Retina (tissue), 1 donor: ENCODE results near the gene ANO1.

Experiments
- DNase-seq: peaks from one replicate; pipeline ENCODE4 v3.0.0-alpha.2; 2016

Gene ANO1

GRCh38 chr11:70099578-70100279 is 21.6 kb downstream of the ANO1 start:
- DNase-seq: no peak

DNA sequence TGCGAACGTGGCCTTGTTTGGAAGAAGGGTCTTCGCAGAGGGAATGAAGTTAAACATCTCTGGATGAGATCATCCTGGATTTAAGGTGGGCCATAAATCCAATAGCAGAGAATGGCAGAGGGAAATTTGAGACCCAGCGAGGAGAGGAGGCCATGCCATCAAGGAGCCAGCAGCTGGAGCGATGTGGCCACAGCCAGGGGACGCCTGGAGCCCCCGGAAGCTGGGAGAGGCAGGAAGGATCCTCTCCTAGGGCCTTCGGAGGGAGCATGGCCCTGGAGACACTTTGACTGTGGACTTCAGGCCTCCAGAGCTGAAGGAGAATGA is 22.1 kb downstream of the ANO1 start:
- DNase-seq: no peak

DNA sequence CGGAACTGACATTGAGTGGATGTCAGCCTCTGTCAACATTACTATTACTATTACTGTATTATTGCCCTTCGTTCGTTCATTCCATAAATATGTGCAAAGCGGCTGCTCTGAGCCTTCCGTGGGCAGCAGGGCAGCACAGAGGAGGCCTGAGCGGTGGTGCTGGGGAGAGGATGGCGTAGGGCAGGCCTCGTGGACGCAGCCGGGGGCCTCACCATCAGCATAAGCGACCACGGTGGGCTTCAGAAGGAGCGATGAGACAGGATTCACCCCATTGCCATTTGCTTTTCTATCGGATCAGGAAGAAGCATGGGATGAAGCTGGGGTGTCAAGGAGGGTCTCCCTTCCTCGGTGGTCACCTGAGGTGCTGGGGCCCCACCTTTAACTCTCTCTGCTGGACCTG is 22.7 kb downstream of the ANO1 start:
- no peak for DNase-seq

DNA sequence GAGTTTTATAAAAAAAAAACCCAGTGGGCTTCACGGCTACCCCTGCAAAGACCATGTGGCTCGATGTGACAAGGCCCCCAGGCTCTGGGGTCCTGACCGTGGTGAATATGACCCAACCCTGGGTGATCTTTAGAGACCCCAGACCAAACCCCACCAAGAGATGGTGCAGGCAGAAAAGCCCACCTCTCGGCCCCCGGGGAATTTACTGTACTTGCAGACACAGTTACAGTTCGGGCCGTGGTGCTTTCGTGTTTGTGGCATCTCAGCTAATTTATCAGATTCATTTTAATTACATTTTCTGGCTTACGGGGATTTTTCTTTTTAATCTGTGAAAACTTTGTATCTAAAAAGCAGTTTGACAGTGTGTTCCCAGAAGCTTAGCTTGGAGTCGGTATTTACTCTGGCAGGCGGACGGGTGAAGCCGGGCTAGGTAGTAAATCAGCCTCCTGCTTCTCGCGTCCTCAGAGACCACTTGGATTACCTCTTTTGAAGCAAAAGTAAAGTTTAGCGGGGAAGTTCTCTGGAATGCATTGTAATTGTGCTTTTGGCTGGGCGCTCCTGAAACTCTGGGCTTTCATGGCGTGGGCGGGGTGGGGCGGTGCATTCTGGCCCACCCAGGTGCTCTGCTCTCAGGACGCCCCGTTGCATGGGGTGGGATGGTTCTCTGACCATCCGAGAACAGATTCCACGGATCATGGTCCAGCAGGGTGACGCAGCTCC is 25.3 kb downstream of the ANO1 start:
- DNase-seq: no peak

DNA sequence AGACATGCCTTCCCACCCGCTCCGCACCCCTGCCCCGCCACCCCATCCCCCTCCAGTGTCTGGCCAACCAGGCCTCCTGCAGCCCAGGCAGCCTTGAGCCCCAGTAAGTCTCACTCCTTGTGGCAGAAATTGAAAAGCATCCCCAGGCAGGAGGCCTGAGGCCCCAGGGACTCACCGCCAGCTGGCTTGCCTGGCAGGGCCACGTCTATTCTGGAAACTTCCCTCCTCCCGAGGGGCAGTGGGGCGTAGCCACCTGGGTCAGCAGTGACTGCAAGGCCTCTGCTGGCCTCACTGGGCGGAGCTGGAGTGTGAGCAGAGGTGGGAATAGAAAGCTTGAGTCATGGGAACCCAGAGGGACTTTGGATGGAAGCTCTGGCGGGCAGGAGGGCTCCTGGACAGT is 26.3 kb downstream of the ANO1 start:
- DNase-seq: no peak

DNA sequence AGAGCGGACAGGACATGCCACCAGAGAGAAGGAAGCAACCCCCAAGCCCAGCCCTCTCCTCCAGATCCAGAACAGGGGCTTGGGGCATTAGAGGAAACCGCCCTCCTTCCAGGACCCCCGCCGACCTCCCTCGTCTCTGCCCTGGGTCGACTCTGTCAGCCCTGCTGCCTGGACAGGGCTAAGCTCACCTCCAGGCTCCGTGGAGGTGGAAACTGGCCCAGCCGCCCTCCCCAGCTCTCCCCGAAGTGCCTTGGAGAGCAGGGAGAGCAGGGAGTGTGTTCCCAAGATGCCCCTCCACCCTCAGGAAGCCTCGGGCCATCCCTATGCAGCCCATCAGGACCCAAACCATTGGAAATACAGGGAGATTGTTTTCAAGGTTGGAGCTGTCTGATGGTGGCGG is 26.8 kb downstream of the ANO1 start:
- DNase-seq: no peak

- no peak for DNase-seq
Measured at GRCh38 chr11:70105369-70105754, 27.2 kb downstream of the ANO1 start.

- peak; percentile 80 for DNase-seq
Measured at GRCh38 chr11:70105755-70106571, 27.8 kb downstream of the ANO1 start.

- DNase-seq: no peak
Measured at GRCh38 chr11:70106757-70107156, 28.6 kb downstream of the ANO1 start.

DNA sequence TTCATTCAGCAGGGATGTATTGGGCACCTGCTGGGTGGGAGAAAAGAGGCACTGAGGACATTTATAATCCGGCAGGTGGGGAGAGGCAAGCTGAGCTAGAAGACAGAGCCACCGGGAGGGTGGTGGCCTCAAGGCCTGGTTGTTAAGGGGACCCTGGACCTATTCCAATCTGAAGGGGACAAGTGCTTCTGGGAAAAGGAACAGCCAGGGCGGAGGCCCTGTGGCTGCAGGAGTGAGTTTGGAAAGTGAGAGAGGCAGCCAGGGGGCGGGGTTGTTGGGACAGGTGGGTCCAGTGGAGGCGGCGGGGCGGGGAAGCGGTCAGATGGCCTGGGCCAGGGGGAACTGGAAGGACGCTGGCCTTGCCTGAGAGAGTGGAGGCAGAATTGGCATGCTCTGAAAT is 29.1 kb downstream of the ANO1 start:
- DNase-seq: no peak

- no peak for DNase-seq
Measured at GRCh38 chr11:70107756-70108155, 29.6 kb downstream of the ANO1 start.

DNA sequence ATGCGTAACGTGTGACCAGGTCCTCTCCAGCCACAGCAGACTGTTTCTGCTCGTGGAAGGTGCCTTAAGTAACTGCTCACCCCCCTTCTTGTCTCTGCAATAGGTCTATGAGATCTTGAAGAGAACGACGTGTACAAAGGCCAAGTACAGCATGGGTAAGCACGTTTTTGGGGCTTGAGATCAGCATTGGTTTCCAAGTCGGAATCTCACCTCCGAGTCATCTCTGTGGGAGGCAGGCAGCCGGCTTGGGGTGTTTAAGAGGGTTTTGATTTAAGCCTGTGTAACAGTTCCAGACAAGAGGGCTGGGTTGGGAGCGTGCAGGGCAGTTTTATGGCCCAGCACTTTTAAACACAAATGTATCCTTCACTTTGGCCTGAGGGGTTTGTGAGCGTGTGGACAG is 30.1 kb downstream of the ANO1 start:
- no peak for DNase-seq

DNA sequence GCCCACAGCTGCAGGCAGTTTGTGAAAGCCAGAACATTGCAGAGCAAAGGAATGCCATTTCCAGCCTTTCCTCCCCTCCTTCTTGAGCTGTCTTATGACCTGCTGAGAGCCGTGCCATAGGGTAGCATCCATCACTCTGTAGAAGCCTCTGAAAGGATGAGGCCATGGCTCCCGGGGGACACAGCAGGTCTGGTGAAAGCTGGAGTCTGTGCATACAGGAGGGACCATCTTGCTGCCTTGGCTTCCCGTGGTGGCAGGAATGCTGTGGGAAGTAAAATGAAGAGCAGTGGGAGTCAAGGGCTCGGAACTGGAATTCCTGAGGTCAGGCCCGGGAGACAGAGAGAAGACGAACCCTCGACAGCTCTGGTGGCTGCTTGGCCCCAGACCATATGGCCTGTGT is 30.9 kb downstream of the ANO1 start:
- no peak for DNase-seq

GRCh38 chr11:70109903-70110302 is 31.8 kb downstream of the ANO1 start:
- no peak for DNase-seq

DNA sequence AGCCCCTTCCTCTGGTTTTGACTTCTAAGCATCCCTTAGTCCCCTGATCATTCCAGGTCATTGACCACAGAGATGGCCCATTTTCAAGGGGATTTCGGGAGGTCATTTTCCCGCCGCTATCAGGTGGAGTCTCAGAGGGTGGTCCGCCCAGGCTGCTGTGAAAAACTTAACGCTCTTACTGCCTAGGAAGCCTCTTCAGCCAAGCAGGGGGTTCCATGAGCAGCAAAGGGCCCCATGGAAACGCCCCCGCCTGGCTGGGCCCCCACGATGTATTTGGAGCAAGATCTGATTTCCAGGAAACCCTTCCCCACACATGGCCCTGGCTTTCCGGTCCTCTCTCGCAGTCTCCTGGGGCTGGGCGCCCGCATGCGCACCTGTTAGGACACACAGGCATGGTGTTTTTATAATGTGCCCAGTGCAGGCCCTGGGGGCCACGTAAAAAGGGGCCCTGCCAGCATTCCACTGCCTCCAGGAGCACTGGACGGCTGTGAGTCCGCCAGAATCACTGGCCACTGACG is 32.5 kb downstream of the ANO1 start:
- DNase-seq: no peak

DNA sequence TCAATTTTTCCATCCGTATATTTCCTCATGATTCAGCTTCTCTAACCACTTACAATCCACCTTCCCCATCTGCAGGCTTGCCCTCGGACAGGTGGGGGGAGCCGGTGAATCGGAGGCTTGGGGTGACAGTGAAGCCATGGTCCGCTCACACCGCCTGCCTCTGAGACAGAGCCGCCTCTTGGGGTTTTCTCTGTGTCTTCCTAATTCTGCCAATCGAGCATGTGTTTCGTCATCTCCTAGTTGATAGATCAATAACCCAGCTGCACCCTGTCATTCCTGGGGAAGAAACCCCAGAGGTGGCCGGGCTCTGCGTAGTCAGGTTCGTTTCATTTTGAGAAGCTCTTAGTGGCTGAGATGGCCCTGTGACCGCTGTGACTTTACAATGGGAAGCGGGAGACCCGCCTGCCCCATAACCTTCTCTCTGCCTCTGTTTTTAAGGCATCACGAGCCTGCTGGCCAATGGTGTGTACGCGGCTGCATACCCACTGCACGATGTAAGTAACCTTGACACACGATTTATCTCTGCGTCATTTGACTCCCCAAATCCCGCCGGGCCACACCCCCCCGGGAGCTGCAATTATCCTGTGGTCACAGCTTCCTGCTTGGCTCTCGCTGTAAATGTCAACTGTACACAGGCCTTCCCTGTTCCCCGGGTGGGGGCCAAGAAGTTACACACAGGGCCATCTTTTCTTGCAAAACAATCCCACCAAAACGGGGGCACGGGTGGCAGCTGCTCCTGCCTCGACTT is 33.3 kb downstream of the ANO1 start:
- DNase-seq: peak; percentile 56

DNA sequence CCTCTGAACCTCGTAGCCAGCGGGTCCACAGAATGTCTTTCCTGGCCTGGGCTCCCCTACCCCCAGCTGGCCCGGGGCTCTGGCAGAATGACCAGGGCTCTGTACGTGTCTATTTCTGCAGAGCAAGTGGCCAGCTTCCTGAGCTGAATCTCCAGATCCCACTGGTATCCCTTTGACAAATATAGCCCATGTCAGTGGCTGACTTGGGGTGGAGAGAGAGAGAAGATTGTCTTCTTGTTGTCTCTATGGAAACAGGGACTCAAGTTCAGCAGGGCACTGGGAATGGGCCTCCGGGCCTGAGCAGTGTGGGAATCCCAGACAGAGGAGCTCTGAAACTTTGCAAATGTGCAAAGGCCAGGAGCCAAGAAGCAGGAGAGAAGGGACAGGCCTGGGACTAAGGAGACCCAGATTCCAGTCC is 33.9 kb downstream of the ANO1 start:
- DNase-seq: peak; percentile 56

DNA sequence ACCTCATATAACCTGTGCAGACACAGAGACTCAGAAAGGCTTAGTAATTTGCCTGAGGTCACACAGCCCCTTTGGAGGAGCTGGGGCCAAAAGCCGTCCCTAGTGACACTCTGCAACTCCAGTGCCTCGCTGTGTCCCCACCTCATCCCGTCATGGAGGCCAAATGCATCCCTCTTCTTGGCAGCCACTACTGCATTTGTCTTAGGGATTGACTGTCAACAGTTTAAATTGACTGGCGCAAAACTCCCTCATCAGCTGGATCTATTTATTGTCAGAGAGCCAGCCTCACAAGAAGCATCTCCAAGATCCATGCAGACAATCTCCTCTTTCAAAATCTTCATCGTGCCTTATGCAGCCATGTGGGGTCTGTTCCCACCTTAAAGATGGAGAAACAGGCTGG is 35.7 kb downstream of the ANO1 start:
- no peak for DNase-seq

DNA sequence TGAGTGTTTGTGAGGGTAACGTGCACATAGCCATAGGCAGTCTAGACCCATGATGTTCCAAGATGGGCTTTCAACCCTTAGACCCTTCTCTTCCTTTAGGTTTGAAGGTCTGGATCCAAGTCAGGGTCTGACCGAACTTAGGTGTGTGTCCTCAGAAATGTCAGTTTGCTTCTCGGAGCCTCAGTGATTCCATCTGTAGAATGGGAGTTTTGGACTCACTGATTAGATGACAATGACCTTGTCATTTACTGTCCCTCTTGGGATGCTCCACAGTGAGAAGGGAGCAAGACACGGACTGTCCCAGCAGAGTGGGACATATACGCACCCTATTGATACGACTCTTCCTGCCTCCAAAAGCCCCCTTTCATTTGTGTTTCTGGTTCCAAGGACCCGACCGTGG is 37.7 kb downstream of the ANO1 start:
- no peak for DNase-seq

DNA sequence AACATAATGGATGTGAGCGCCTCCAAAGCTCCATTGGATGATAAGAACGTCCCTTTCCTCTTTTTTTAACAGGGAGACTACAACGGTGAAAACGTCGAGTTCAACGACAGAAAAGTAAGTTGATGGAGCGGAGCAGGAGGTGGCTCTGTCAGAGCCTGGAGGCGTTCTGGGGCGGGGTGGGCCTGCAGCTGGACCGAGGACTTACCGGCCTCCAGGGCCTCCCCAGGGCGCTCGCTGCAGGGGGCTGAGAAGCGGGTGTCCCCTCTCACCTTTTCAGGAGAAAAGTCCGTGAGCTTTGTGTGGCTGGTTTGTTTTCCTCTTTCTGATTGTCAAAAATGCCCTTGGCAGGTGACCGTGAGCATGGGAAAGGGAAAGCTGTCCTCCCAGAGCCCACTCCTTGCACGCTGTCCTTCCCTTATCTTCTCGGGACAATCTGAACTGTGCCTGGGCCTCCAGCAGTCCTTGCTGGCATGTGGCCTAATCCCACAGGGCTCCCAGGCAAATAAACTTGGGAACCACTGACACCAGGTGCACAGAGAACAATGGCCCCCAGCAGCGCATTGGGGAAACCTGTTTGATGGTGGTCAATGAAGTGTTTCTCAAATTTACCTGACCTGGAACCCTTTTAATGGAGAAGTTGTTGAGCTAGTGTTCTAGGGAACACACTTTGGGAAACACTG is 38.4 kb downstream of the ANO1 start:
- no peak for DNase-seq

GRCh38 chr11:70117567-70118145 is 39.5 kb downstream of the ANO1 start:
- no peak for DNase-seq

GRCh38 chr11:70118642-70119041 is 40.5 kb downstream of the ANO1 start:
- DNase-seq: no peak
